GM18909 (cell line): ENCODE results near the gene ASPG.

Experiments used
- ATAC-seq: cut with Tn5 transposase; IDR thresholded peaks from one replicate; pipeline ENCODE4 v1.9.1; 2021; ENCODE audit warnings: mild to moderate bottlenecking; ENCODE audit not compliant: unreplicated experiment, poor library complexity

The ASPG gene

GRCh38 chr14:104073764-104074163 lies 11.7 kb upstream of the ASPG start:
- ATAC-seq = no peak

GRCh38 chr14:104075530-104076151 lies 9.9 kb upstream of the ASPG start:
- no peak for ATAC-seq

GRCh38 chr14:104076743-104077142 lies 8.8 kb upstream of the ASPG start:
- no peak for ATAC-seq

- ATAC-seq = peak; percentile 80
Observed at GRCh38 chr14:104078031-104078455, 7.5 kb upstream of the ASPG start.

GRCh38 chr14:104080376-104081260 lies 4.9 kb upstream of the ASPG start:
- no peak for ATAC-seq

GRCh38 chr14:104081261-104081835 lies 4.2 kb upstream of the ASPG start:
- no peak for ATAC-seq

- ATAC-seq = no peak
Observed at GRCh38 chr14:104081951-104082464, 3.5 kb upstream of the ASPG start.

GRCh38 chr14:104082807-104083206 lies 2.7 kb upstream of the ASPG start:
- no peak for ATAC-seq

GRCh38 chr14:104084251-104085002 lies 1.1 kb upstream of the ASPG start:
- ATAC-seq = no peak

- no peak for ATAC-seq
Observed at GRCh38 chr14:104085889-104086201, 345 bp downstream of the ASPG start.

GRCh38 chr14:104086210-104086660 lies 735 bp downstream of the ASPG start:
- ATAC-seq = no peak

GRCh38 chr14:104086661-104087461 lies 1.4 kb downstream of the ASPG start:
- ATAC-seq = no peak

GRCh38 chr14:104087505-104087904 lies 2.0 kb downstream of the ASPG start:
- no peak for ATAC-seq

- no peak for ATAC-seq
Observed at GRCh38 chr14:104087981-104088850, 2.7 kb downstream of the ASPG start.

GRCh38 chr14:104090071-104090748 lies 4.7 kb downstream of the ASPG start:
- ATAC-seq = no peak

- ATAC-seq = no peak
Observed at GRCh38 chr14:104091061-104091926, 5.8 kb downstream of the ASPG start.
